ENCODE data around the gene MRFAP1L1. TPM values are rescaled to one million over a fixed set of nuclear protein-coding genes. Genes with fewer than 3 reads are reported as not detected.

MRFAP1L1 gene
- total and polyA plus RNA-seq, 2 experiments from 2014 or later, result 61.6 to 73.8 TPM

DNA sequence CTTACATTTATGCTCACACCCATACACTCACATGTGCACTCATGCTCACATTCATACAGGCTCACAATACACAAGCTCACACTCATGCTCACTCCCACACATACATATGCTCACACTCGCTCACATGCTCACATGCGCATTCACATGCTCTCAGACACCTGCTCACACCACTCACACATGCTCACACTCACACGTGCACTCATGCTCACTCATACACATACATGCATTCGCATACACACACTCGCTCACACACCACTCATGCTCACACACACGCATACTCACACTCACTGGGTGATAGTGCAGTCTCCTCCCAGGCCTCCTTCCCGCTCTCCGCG is 44.4 kb downstream of the MRFAP1L1 start (continued):
- TF ChIP-seq, protein P1, sequence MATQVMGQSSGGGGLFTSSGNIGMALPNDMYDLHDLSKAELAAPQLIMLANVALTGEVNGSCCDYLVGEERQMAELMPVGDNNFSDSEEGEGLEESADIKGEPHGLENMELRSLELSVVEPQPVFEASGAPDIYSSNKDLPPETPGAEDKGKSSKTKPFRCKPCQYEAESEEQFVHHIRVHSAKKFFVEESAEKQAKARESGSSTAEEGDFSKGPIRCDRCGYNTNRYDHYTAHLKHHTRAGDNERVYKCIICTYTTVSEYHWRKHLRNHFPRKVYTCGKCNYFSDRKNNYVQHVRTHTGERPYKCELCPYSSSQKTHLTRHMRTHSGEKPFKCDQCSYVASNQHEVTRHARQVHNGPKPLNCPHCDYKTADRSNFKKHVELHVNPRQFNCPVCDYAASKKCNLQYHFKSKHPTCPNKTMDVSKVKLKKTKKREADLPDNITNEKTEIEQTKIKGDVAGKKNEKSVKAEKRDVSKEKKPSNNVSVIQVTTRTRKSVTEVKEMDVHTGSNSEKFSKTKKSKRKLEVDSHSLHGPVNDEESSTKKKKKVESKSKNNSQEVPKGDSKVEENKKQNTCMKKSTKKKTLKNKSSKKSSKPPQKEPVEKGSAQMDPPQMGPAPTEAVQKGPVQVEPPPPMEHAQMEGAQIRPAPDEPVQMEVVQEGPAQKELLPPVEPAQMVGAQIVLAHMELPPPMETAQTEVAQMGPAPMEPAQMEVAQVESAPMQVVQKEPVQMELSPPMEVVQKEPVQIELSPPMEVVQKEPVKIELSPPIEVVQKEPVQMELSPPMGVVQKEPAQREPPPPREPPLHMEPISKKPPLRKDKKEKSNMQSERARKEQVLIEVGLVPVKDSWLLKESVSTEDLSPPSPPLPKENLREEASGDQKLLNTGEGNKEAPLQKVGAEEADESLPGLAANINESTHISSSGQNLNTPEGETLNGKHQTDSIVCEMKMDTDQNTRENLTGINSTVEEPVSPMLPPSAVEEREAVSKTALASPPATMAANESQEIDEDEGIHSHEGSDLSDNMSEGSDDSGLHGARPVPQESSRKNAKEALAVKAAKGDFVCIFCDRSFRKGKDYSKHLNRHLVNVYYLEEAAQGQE (IDR thresholded peaks at IDR 0.05; ENCODE audit: unreplicated experiment), result no peak
- no peak for TF ChIP-seq POLR2AphosphoS5 (IDR thresholded peaks at IDR 0.05; ENCODE audit: low read depth)

DNA sequence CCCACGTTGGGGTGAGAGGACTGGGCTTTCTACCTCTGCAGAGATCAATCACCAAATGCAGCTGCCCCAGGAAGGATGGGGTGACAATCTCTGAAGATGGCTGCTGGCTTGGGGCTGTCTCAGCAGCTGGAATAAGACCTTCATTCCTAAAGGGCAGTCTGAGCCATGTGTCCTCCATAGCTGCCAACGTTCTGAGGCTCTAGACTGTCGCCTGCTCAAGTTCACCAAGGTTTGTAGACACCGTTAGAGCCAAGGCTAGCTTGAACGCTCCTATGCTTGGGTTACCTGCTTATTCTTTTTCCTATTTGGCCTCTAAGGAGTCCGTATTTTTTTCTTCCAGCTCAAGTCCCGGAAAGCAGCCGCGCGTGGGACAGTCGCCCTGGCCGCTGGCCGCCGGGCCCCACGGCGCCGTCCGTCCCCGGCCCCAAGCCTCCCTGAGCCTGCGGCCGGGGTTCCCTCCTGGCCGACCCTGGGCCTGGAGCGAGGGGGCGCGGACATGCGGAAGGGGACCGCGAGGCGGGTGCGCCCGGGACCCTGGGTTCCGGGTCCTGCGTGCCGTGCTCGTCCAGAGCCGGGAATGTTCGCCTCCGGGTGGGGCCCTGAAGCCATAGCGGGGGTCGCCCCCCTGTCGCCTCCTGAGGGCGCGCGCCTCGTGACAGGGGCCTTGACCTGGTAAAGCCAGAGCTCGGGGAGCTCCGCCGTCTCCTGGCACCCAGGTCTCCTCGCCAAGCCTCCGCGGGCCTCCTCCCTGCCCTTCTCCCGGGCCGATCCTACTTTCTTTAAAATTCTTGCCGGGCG is 45.9 kb downstream of the MRFAP1L1 start:
- ATAC-seq, result peak; percentile 79

More for the DNA sequence above, 45.9 kb downstream of the MRFAP1L1 start:
- Mint-ChIP-seq H3K36me3 (ENCODE audit: low read depth) (no peaks in the 10 kb centered on the region), H3K4me1 (no peaks in the 10 kb centered on the region), H3K27me3 (ENCODE audit: insufficient read depth, low read depth, poor library complexity) (peaks cover 33% of the 10 kb centered on the region), H3K27ac (no peak overlapping the region), H3K4me3 (peak overlapping the region; percentile 49), H3K9me3 (no peaks in the 10 kb centered on the region; the same call in 2 of the 3 replicates)
- Histone ChIP-seq H3K4me3 (peak overlapping the region; percentile 58), H3K9me2 (ENCODE audit: insufficient read depth) (no peaks in the 10 kb centered on the region), H4K20me1 (replicated peaks; ENCODE audit: insufficient read depth) (no peaks in the 10 kb centered on the region), H3K36me3 (ENCODE audit: insufficient read depth) (no peaks in the 10 kb centered on the region), H3F3A (replicated peaks; ENCODE audit: low read depth) (no peaks in the 10 kb centered on the region), H3K4me2 (peak overlapping the region; percentile 83), H3K27me3 (ENCODE audit: insufficient read depth) (peaks cover 52% of the 10 kb centered on the region), H3K4me1 (ENCODE audit: insufficient read depth) (0 out of 2 replicates have a peak, but pooled peaks cover 7% of the 10 kb centered on the region), H3K79me2 (replicated peaks; ENCODE audit: insufficient read depth) (no peaks in the 10 kb centered on the region), H3K27ac (ENCODE audit: low read depth) (no peak overlapping the region), H2AFZ (peak overlapping the region; percentile 94)
- DNase-seq (ENCODE audit: low spot score), result peak; percentile 45
- TF ChIP-seq, protein P2, sequence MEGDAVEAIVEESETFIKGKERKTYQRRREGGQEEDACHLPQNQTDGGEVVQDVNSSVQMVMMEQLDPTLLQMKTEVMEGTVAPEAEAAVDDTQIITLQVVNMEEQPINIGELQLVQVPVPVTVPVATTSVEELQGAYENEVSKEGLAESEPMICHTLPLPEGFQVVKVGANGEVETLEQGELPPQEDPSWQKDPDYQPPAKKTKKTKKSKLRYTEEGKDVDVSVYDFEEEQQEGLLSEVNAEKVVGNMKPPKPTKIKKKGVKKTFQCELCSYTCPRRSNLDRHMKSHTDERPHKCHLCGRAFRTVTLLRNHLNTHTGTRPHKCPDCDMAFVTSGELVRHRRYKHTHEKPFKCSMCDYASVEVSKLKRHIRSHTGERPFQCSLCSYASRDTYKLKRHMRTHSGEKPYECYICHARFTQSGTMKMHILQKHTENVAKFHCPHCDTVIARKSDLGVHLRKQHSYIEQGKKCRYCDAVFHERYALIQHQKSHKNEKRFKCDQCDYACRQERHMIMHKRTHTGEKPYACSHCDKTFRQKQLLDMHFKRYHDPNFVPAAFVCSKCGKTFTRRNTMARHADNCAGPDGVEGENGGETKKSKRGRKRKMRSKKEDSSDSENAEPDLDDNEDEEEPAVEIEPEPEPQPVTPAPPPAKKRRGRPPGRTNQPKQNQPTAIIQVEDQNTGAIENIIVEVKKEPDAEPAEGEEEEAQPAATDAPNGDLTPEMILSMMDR (conservative IDR thresholded peaks at IDR 0.05; ENCODE audit: low read depth in 2 of 2), result no peak
- TF ChIP-seq ZNF331 (CRISPR knock-in tag; IDR thresholded peaks at IDR 0.05; ENCODE audit: low read depth) (no peak), EZH2phosphoT487 (IDR thresholded peaks at IDR 0.05; ENCODE audit: unreplicated experiment) (no peak), POLR2AphosphoS5 (IDR thresholded peaks at IDR 0.05; ENCODE audit: low read depth) (no peak), EZH2 (IDR thresholded peaks at IDR 0.05; ENCODE audit: low read depth, unreplicated experiment) (peak; percentile 20), NANOG (IDR thresholded peaks at IDR 0.05; ENCODE audit: borderline replicate concordance) (no peak), ZNF114 (CRISPR knock-in tag; IDR thresholded peaks at IDR 0.05) (no peak)
- TF ChIP-seq, protein P3, sequence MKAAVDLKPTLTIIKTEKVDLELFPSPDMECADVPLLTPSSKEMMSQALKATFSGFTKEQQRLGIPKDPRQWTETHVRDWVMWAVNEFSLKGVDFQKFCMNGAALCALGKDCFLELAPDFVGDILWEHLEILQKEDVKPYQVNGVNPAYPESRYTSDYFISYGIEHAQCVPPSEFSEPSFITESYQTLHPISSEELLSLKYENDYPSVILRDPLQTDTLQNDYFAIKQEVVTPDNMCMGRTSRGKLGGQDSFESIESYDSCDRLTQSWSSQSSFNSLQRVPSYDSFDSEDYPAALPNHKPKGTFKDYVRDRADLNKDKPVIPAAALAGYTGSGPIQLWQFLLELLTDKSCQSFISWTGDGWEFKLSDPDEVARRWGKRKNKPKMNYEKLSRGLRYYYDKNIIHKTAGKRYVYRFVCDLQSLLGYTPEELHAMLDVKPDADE (IDR thresholded peaks at IDR 0.05), result no peak
